Endothelial cell of umbilical vein (primary cell): ENCODE results near the gene TROAP. TPM values are rescaled to one million over a fixed set of nuclear protein-coding genes. Genes with fewer than 3 reads are reported as not detected.

Experiments used
- BruUV-seq: library from RNA; stranded (reverse); fragments of 400-500 nt; replicated peaks from 2 replicates; lab custom pipeline; 2021; lab: Mats Ljungman, UMichigan
- CTCF ChIA-PET: fragments of 300-600, 350-600 bp; sonication (Branson Sonifier 250); formaldehyde crosslinking; loops from one replicate; lab custom pipeline; 2021; ENCODE audit warnings: antibody characterized with exemption, inconsistent platforms; lab: Charles Lee
- POLR2A ChIA-PET: fragments of 300-600, 350-600 bp; sonication (Branson Sonifier 250); formaldehyde crosslinking; loops from one replicate; lab custom pipeline; 2021; ENCODE audit warnings: antibody characterized with exemption, inconsistent platforms; lab: Charles Lee
- DNase-seq: peaks from one replicate; pipeline ENCODE4 v3.0.0-alpha.2; 2011; ENCODE audit warnings: low read depth, low spot score
- FAIRE-seq: peaks from 2 replicates; lab custom pipeline; 2011; peaks lifted over from hg19 to GRCh38; lab: Jason Lieb, UNC
- H2AFZ ChIP-seq: 2 replicates; pipeline ENCODE4 v1.6.0; 2012; ENCODE audit warnings: low read depth, low read length, control low read depth, inconsistent platforms
- H3K27ac ChIP-seq: 2 replicates; pipeline ENCODE4 v1.5.1; 2011; ENCODE audit warnings: low read depth, mild to moderate bottlenecking, control low read depth, low read length, moderate library complexity; ENCODE audit not compliant: insufficient read depth
- H3K27me3 ChIP-seq, 2 experiments: 2 replicates each; pipeline versions ENCODE4 v1.6.0 to v1.6.1; 2011; ENCODE audit warnings: low read length in 2 of 2, mixed read lengths in 1 of 2; ENCODE audit not compliant: control insufficient read depth in 2 of 2, insufficient read depth in 2 of 2
- H3K36me3 ChIP-seq, 2 experiments: 2 replicates in 1 of 2; 3 replicates in 1 of 2; pipeline ENCODE4 v1.5.1; 2011; ENCODE audit warnings: low read length in 2 of 2, mild to moderate bottlenecking in 1 of 2, moderate library complexity in 1 of 2; ENCODE audit not compliant: control insufficient read depth in 2 of 2, insufficient read depth in 2 of 2; ENCODE audit errors: extremely low read depth in 1 of 2
- H3K4me1 ChIP-seq: 3 replicates; pipeline ENCODE4 v1.5.1; 2011; ENCODE audit warnings: mild to moderate bottlenecking, low read length; ENCODE audit not compliant: control insufficient read depth, insufficient read depth; ENCODE audit errors: extremely low read depth
- H3K4me2 ChIP-seq: 2 replicates; pipeline ENCODE4 v1.6.1; 2011; ENCODE audit warnings: low read length, control low read depth, mixed read lengths; ENCODE audit not compliant: insufficient read depth
- H3K4me3 ChIP-seq, 3 experiments: fragments of 200-600 bp in 1 of 3; sonication (generic), shearing (Covaris generic) in 1 of 3; replicated peaks in 1 of 3; 2 replicates each; pipeline ENCODE4 v1.5.1; 2011 to 2016; ENCODE audit warnings: control low read depth in 3 of 3, low read length in 3 of 3, mild to moderate bottlenecking in 2 of 3, inconsistent platforms in 1 of 3, low read depth in 1 of 3, moderate library complexity in 1 of 3; ENCODE audit not compliant: insufficient read depth in 1 of 3
- H3K79me2 ChIP-seq: 2 replicates; pipeline ENCODE4 v1.6.0; 2012; ENCODE audit warnings: low read length, inconsistent platforms; ENCODE audit not compliant: control insufficient read depth, insufficient read depth
- H3K9ac ChIP-seq: replicated peaks from 2 replicates; pipeline ENCODE3; 2011; ENCODE audit warnings: low read length, control low read depth; ENCODE audit not compliant: insufficient read depth; ENCODE audit errors: extremely low read depth
- H3K9me1 ChIP-seq: replicated peaks from 3 replicates; pipeline ENCODE4 v1.6.0; 2011; ENCODE audit warnings: mild to moderate bottlenecking, low read length; ENCODE audit not compliant: control insufficient read depth, insufficient read depth; ENCODE audit errors: extremely low read depth
- H3K9me3 ChIP-seq: replicated peaks from 2 replicates; pipeline ENCODE4 v1.5.1; 2012; ENCODE audit warnings: low read length, inconsistent platforms; ENCODE audit not compliant: control insufficient read depth, insufficient read depth
- H4K20me1 ChIP-seq: replicated peaks from 2 replicates; pipeline ENCODE3; 2011; ENCODE audit warnings: mild to moderate bottlenecking, low read length; ENCODE audit not compliant: control insufficient read depth, insufficient read depth; ENCODE audit errors: extremely low read depth
- EZH2 ChIP-seq: IDR thresholded peaks from 2 replicates; pipeline ENCODE4 v1.6.1; 2012; ENCODE audit warnings: borderline replicate concordance, low read depth, mild to moderate bottlenecking, moderate library complexity, low read length, inconsistent platforms; ENCODE audit not compliant: severe bottlenecking
- MYC ChIP-seq: IDR thresholded peaks from one replicate; pipeline ENCODE4 v1.6.1; 2011; ENCODE audit warnings: mild to moderate bottlenecking, low read depth, low read length
- POLR2AphosphoS5 ChIP-seq: IDR thresholded peaks from 2 replicates; pipeline ENCODE4 v1.6.1; 2012; ENCODE audit warnings: low read depth, mild to moderate bottlenecking, control low read depth, low read length, moderate library complexity; ENCODE audit not compliant: insufficient read depth
- dilution Hi-C: fragments of 300-500 bp; cut with MboI; formaldehyde crosslinking; loops from one replicate; pipeline ENCODE4 v1.15.0; 2019; ENCODE audit warnings: low sequenced_read_pairs; ENCODE audit not compliant: extremely low pct_ligation_motif_present
- intact Hi-C: fragments of 100-400 bp; cut with micrococcal nuclease; formaldehyde crosslinking; loops from one replicate; pipeline ENCODE4 v1.10.0; 2022
- polyA plus RNA-seq, 4 experiments: library from polyadenylated mRNA; depleted of rRNA in 3 of 4; stranded (reverse) in 3 of 4; unstranded in 1 of 4; fragments of >200 nt; gene quantifications; 2 replicates each; pipeline versions ENCODE4 v1.2.1 to v1.2.3, GENCODE V29; 2011 to 2012; ENCODE audit warnings: missing spikeins in 1 of 4
- total RNA-seq: library from RNA; stranded (reverse); gene quantifications from 2 replicates; pipeline ENCODE4 v1.2.3, GENCODE V29; 2021
- TF ChIP-seq, protein P1 (sequence below), 2 donors: IDR thresholded peaks; 1 replicate in 1 of 2; 2 replicates in 1 of 2; pipeline ENCODE4 v1.5.1; 2011; ENCODE audit warnings: low read length in 2 of 2, mild to moderate bottlenecking in 2 of 2, moderate library complexity in 2 of 2, control low read depth in 1 of 2, inconsistent platforms in 1 of 2, low read depth in 1 of 2; ENCODE audit not compliant: insufficient read depth in 1 of 2; ENCODE audit errors: extremely low read depth in 1 of 2

The TROAP gene
- total and polyA plus RNA-seq, 2 donors (not counting 3 experiments of a cell fraction or from before 2014, with no cell fraction given): 31.7 to 68.6 TPM

DNA sequence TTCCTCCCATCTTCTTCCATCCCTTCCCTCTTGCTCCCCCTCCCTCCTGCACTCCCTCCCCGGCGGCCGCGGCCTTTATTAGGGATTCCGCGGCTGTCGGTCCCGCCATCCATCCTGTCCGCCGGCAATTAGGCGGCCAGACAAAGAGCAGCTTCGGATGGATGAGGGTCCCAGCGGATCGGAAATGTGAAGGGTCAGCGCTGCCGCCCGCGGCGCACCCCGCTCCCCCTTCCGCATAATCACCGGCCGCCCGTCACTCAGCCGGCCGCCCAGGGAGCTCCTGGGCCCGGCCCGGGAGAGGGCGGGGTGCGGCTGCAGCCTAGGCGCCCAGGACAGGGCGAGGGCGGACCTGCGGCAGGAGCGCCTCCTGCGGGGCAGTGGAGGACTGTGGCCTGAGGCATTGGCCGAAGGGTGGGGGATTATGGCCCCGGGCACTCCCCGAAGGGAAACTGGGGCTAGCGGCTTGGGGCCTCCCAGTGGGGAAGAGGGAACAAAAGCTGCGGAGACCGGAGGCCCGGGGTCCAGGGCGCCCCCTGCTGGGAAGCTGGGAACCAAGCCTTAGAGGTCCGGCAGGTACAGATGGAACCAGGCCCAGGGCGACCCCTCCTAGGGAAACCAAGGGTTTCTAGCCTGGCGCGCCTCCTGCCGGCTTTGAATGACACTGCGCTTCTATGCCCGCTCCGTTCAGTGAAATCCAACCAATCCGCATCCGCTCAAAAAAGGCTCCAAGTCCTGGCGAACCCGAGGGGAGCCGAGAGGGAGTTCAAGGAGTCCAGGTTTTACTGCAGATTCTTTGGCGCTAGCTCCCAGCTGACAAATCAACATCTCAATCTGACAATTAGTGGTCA lies 19.2 kb downstream of the TROAP start:
- ChIA-PET CTCF (interaction anchor here (0.6 to 3.8 kb wide), 34 partner anchors 9 to 282 kb away, joined by 3 to 105 read pairs (median 6); partner anchors contain the start of genes PRPH, SPATS2 and TROAP), POLR2A (interaction anchor here (0.6 to 1.9 kb wide), 3 partner anchors 19 to 203 kb away, joined by 4 to 9 read pairs (median 7); partner anchors contain the start of gene TROAP)
- peak overlapping the region in 2 of 3 experiments; percentile 24 to 25 for H3K4me3 ChIP-seq
- no peaks in the 10 kb centered on the region for H3K9me3 ChIP-seq
- peaks cover 31% of the 10 kb centered on the region for H3K4me1 ChIP-seq
- H3K9me1 ChIP-seq: no peaks in the 10 kb centered on the region
- H3K27ac ChIP-seq: no peak overlapping the region
- no peak overlapping the region for H3K9ac ChIP-seq
- FAIRE-seq: peak; percentile 93
- dilution Hi-C loops: no loop called here
- peaks cover 50 to 71% of the 10 kb centered on the region in 2 experiments for H3K27me3 ChIP-seq
- H4K20me1 ChIP-seq: no peaks in the 10 kb centered on the region
- H3K79me2 ChIP-seq: no peaks in the 10 kb centered on the region
- DNase-seq: peak; percentile 76
- no peak for TF ChIP-seq MYC
- TF ChIP-seq, protein P1, sequence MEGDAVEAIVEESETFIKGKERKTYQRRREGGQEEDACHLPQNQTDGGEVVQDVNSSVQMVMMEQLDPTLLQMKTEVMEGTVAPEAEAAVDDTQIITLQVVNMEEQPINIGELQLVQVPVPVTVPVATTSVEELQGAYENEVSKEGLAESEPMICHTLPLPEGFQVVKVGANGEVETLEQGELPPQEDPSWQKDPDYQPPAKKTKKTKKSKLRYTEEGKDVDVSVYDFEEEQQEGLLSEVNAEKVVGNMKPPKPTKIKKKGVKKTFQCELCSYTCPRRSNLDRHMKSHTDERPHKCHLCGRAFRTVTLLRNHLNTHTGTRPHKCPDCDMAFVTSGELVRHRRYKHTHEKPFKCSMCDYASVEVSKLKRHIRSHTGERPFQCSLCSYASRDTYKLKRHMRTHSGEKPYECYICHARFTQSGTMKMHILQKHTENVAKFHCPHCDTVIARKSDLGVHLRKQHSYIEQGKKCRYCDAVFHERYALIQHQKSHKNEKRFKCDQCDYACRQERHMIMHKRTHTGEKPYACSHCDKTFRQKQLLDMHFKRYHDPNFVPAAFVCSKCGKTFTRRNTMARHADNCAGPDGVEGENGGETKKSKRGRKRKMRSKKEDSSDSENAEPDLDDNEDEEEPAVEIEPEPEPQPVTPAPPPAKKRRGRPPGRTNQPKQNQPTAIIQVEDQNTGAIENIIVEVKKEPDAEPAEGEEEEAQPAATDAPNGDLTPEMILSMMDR (IDR thresholded peaks at IDR 0.05; ENCODE audit: extremely low read depth in 1 of 2, insufficient read depth in 1 of 2, low read depth in 1 of 2, low read length in 2 of 2): peak; percentile 92 to 94
- TF ChIP-seq EZH2: peak; percentile 89
- TF ChIP-seq POLR2AphosphoS5: peak; percentile 40
- BruUV-seq: no TSS peak
- H3K4me2 ChIP-seq: peak overlapping the region; percentile 59
- H2AFZ ChIP-seq: peak overlapping the region; percentile 52
- H3K36me3 ChIP-seq: no peaks in the 10 kb centered on the region
- intact Hi-C loops: loop anchor here (1.0 to 10.0 kb wide), 3 partner anchors 19 to 403 kb away; partner anchors contain the start of genes TMBIM6 and TROAP
